HG03103 (cell line): ENCODE results near the gene FAM234B.

ENCODE experiments used
- ATAC-seq: cut with Tn5 transposase; IDR thresholded peaks from one replicate; pipeline ENCODE4 v1.9.1; 2021; ENCODE audit warnings: low read depth; ENCODE audit not compliant: unreplicated experiment

The FAM234B gene

DNA sequence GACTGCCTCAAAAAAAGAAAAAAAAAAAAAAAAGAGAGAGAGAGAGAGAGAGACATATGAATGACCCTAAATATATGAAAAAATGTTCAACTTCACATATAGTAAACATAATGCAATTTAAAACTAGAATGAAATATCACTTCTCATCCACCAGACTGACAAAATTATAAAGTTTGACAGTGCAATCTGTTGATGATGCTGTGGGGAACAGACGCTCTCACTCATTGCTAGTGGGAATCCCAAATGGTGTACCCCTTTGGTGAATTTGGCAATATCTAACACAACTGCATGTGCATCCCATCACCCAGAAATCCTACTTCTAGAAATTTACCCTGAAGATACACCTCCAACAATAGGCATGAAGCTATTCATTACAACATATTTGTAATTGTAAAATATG lies 61.6 kb downstream of the FAM234B start:
- ATAC-seq = no peak

DNA sequence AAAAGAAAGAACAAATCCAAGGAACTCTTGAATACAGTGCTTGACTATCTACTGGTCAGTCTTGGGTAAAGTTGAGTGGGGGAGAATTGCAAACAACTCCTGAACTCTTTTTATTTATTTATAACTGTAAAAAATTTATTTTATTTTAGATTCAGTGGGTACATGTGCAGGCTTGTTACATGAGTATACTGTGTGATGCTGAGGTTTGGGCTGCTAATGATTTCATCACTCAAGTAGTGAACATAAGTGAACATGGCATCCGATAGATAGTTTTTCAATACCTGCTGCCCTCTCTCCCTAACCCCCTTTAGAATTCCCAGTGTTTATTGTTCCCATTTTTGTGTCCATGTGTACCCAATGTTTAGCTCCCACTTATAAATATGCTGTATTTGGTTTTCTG lies 62.5 kb downstream of the FAM234B start:
- no peak for ATAC-seq

DNA sequence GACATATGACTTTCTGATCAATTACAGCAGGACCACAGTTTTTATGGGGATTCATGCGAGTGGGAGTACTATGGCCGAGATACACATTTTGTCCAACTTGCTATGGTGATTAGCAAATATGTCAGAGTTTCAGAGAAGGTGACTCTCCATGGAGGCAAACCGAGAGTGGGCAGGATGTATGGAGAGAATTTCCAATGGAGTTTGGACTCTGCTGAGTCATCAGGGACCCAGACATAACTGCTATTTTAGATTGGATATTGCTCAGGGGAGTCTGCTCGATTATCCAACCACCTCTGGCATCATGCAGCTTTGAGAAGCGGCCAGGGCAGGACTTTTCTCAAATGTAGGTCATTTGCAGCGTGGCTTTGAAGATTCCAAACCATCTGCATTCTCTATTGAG lies 68.8 kb downstream of the FAM234B start:
- no peak for ATAC-seq

DNA sequence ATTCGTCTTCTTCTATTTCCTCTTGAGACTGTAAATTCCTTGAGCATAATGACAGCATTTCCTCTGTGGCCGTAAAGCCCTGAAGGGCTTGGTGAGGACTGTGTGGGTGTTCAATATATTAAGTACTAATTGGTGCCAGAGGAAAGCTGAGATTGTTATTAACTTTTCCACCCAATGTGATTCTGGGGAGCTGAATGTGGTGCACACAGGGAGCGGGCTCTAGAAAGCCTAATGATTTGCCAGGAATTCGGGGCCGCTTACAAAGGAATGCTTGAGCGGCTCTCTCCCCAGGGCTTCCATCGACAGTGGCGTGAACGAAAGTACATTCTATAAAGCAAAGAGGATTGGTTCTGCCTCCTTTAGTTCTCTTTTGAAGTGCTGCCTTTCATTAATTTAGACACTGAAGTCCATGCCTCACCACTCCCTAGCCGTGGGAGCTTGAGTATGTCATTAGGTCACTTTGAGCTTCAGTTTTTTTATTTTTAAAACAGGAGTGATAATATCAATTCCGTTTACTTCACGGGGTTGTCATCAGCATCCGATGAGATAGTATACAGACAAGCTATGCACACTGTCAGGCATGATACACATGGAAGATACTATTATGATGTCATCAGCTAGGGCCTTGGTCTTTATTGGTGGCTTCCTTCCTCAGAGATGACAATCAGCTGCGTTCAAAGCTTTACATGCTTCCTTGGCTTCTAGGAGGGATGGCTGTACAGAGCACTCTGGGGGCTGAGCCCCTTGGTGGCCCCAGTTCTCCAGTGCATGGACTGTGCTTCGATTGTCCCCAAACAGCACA lies 70.3 kb downstream of the FAM234B start:
- no peak for ATAC-seq

GRCh38 chr12:13116259-13116658 lies 72.1 kb downstream of the FAM234B start:
- no peak for ATAC-seq

DNA sequence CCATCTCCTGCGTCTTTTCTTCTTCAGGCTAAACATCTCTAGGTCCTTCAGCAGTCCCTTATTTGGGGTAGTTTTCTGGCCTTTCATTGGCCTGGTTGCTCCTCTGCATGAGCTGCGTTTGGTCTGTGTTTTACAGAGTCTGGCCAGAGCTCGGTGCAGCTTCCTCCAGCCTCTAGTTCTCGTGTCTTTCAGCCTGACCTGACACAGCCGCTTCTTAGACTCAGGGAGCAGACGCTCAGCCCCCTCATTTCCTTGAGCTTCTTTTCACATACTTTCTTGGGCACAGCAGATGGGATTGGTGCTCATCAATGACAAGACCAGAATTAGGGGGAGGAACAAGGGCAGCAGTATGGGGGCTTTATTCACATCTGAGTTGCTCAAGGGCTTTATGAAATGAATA lies 72.8 kb downstream of the FAM234B start:
- ATAC-seq = no peak

GRCh38 chr12:13119826-13120225 lies 75.6 kb downstream of the FAM234B start:
- no peak for ATAC-seq

- no peak for ATAC-seq
Measured at GRCh38 chr12:13120413-13120812, 76.2 kb downstream of the FAM234B start.

DNA sequence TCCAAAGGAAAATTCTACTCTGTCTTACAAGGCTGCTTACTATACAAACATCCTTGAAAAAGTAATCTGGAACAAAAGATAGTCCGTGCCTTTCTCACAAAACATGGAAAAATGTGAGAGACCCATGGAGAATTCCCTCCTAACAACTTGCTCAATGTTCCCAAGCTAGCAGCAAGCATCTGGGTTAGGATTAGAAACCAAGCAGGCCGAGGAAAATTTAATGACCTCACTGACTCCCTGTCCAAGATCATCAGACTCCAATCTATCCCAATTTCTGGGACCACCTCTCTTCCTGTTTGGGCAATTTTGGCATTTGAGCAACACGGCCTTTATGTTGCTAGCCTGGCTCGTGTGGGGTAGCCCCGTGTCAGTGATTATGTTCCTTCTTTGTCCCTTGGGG lies 77.4 kb downstream of the FAM234B start:
- no peak for ATAC-seq

DNA sequence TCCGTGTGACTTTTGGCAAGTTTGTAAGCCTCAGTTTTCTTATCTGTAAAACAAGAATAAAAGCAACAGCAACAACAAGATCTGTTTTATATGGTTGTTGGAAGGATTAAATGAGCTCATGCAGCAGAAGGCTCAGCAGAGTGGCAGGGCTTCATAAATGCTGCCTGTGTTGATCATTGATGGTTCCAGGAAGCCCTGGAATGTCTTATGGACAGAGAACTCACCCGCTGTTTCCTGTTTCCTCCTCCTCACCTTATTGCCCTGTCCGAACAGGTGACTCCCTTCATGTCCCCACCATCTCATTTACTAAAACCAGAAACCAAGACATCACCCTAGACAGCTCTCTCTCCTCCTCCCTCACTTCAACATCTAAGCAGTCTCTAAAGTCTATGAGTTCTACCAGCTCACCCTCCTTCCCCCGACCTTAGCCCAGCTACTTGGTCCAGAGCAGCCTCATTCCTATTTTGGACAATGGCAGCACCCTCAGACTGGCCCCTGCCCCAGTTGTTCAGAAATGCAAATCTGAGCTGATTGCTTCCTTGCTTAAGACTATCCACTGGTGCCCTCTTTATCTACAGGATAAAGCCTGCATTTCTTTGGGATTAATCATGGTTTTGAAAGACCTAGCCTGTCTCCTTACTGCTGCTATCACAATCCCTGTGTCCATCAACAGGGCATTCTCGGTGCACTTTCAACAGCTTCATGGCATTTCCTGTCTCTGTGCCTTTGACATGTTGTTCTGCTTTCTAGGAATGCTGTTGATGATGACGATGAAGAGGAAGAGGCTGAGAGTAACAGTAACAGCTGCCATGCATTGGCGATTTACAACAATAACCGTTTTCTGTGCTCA lies 80.7 kb downstream of the FAM234B start:
- ATAC-seq = no peak

GRCh38 chr12:13125996-13126395 lies 81.8 kb downstream of the FAM234B start:
- no peak for ATAC-seq

GRCh38 chr12:13126494-13126893 lies 82.3 kb downstream of the FAM234B start:
- no peak for ATAC-seq

GRCh38 chr12:13127444-13127843 lies 83.3 kb downstream of the FAM234B start:
- no peak for ATAC-seq

DNA sequence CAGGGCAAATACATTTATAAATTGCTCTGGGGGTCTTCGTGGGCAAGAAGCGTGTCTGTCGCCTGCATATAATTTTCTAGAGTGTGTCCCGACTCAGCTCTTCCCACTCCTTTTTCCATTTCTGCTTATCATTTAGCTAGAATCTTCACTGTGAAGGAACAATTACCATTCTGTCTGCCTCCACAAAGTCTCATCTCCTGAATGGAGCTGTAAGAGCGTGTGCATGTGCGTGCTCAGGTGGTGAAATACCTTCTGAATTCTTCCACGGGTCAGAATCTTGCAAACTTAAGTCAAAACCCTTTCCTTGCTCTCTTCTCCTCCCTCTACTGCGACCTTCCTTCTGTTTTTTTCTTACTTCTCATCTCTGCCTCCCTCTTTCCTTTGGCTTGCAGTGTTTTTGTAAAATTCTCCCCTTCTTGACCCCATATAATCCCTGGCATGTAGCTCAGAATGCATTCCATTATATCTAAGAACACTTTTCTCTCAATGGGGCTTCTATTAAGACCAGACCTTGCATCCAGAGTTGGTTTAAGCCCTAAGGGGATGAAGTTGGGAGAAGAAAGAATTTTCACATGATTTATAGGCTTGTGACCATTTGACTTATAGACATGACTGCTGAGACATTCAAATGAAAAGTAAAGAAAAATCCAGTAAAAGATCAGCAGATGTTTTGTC lies 84.2 kb downstream of the FAM234B start:
- ATAC-seq = no peak

DNA sequence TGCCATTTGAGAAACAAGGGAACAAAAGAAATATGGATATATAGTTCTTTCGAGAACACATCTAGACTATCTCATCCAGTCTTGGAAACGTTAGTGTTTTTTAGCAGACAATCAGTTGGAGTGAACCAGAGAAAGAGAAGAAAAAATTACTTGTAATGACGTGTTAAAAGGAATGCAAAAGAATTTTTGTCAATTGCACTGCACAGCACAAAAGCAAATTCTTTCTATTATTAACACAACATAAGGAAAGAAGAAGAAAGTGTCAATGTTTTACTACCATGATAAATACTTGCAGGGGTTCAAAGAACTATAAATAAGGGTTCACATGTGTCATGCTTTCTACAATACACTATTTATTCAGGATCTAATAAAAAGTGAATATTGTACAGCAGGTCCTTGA lies 86.8 kb downstream of the FAM234B start:
- no peak for ATAC-seq
